HL-60/S4 (cell line): Measurements from ENCODE around the gene OR5L1.

Source experiments
- in situ Hi-C: fragments of 300-500 bp; cut with MboI; formaldehyde crosslinking; loops from 2 replicates; pipeline ENCODE4 v1.14.3; 2022; ENCODE audit warnings: low sequenced_read_pairs

OR5L1 gene

DNA sequence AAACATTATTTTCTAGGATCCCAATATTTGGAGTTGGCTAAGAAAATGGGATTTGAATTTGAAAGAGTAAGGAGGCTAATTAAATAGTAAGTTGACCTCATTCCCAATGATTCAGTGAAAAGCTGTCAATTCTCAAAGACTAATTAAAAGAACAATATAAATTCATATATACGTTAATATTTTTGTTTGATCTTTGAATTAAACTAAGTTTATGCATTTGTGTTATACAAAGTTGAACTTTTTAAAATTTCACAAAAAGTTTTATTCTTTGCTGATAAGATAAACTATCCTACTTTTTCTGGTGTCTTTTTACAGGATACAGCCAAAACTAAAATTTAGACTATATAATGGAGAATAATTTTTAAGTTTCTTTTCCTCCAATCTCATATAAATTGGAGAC lies at the start of gene OR5L1:
Gene OR5L1 (plus strand): TSS at position 301 of the 400 bp plus-strand sequence. CDS start 100 bp downstream, outside the sequence.
- in situ Hi-C loops = no loop called here

DNA sequence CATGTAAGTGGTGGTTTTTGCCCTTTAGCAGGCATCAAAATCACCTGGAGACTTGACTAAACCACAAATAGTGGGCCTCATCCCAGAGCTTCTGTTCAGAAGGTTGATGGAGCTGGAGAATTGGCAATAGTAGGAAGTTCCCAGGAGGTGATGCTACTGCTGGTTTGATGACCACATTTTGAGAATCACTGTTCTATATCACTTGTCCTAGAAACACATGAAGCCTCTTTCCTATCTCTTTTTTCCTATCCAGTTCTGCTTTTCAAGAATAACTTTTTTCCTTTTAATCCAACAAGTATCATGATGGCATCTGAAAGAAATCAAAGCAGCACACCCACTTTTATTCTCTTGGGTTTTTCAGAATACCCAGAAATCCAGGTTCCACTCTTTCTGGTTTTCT lies 38.0 kb upstream of the OR5L1 start, which contains the start of gene OR5D13:
Gene OR5D13 (plus strand): TSS at position 301 of the 400 bp plus-strand sequence. CDS start 0 bp downstream, at position 301.
- in situ Hi-C loops = no loop called here

DNA sequence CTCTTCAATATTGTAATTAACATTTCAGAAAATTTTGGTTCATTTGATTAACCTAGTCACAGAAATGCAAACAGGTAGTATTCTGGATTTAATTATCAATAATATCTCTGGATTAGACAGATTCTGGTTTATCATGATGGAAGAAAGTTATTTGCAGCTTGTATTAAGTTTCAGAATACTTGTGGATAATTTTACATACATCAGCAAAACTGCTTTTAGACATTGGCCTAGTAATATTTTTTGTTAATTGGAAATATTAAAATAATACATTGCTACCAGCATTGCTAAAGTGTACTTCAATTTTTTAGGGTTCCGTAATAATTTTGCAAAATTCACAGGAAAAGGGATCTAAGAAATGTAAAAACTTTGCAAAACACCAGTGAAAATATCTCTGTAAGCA lies 19.6 kb upstream of the OR5L1 start:
- in situ Hi-C loops = no loop called here

DNA sequence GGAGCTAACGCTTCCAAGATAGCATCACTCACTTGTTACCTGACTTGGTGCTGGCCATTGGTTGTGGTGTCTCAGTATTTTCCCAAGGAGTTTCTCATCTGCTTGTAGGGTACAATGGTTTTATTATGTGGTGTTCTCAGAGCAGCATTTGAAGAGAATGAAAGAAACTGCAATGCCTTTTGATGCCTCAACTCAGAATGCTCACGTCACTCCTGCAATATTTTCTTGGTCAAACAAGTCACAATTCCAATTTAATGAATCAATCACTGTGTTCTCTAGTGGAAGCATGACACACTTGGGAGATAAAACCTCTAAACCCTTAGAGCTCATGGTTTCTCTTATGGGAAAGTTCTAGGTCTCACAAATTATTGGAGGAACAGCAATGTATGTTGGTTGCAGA lies 17.8 kb upstream of the OR5L1 start:
- in situ Hi-C loops = no loop called here

DNA sequence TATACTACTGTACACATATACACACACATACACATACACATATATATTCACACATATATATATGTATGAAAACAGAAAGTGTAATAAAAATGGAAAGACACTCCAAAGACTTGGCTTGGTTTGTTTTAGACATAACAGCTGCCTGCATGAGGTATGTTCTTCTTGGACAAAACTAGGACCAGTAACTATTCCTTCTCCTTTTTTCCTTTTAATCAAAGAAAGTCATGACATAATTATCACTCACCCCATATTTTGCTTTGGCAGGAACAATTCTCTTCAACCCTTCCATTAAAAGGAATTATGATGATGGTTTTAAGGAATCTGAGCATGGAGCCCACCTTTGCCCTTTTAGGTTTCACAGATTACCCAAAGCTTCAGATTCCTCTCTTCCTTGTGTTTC lies 15.9 kb upstream of the OR5L1 start, which contains the start of gene OR5D14:
Gene OR5D14 (plus strand): TSS at position 301 of the 400 bp plus-strand sequence. CDS start 0 bp downstream, at position 301.
- in situ Hi-C loops = no loop called here

DNA sequence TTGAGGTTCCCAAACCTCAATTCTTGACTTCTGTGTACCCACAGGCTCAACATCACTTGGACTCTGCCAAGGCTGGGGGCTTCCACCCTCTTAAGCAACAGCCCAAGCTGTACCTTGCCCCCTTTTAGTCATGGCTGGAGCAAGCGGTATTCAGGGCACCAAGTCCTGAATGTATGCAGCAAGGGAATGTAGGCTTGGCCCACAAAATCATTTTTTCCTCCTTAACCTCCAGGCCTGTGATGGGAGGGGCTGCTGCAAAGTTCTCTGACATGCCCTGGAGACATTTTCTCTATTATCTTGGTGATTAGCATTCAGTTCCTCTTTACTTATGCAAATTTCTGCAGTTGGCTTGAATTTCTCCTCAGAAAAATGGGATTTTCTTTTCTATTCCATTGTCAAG lies 4.9 kb upstream of the OR5L1 start:
- in situ Hi-C loops = no loop called here

DNA sequence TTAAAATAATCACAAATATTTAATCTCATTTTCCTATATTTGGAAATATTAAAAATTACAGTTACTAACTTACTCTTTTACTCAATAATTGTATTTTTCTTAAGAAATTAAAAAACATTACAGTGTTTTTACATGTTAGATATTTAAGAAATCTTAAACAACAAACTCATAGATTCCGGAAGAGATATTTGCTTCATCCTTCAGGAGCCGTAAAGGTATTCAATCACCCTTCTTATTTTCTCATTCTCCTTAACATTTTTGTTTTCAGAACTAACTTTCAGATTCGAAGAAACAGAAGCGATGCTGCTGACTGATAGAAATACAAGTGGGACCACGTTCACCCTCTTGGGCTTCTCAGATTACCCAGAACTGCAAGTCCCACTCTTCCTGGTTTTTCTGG lies 8.2 kb downstream of the OR5L1 start, which contains the start of gene OR5D18:
Gene OR5D18 (plus strand): TSS at position 301 of the 400 bp plus-strand sequence. CDS start 0 bp downstream, at position 301.
- in situ Hi-C loops = no loop called here

DNA sequence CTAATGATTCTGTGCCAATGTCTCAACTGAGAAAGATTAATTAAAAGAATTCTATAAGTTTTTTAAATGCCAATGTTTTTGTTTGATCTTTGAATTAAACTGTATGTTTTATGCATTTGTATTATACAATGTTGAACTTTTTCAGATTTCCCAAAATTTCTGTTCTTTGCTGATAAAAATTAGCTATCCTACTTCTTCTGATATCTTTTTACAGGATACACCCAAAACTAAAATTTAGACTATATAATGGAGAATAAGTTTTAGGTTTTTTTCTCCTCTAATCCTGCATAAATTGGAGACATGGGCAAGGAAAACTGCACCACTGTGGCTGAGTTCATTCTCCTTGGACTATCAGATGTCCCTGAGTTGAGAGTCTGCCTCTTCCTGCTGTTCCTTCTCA lies 15.8 kb downstream of the OR5L1 start, which contains the start of gene OR5L2:
Gene OR5L2 (plus strand): TSS at position 301 of the 400 bp plus-strand sequence. CDS start 0 bp downstream, at position 301.
- in situ Hi-C loops = no loop called here

DNA sequence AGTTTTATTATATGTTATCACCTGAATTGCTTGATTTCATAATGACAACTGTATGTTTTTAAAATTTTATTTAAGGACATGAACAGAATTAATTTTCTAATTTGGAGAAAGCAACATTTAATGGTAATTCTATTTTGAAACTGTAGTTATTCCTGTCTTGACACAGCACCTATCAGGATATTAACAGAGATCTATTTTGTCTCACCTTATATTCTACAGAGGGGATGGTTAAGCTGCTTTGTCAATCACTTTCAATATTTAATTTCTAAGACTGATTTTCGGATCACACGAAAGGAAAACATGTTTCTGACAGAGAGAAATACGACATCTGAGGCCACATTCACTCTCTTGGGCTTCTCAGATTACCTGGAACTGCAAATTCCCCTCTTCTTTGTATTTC lies 27.3 kb downstream of the OR5L1 start, which contains the start of gene OR5D16:
Gene OR5D16 (plus strand): TSS at position 301 of the 400 bp plus-strand sequence. CDS start 0 bp downstream, at position 301.
- in situ Hi-C loops = no loop called here

DNA sequence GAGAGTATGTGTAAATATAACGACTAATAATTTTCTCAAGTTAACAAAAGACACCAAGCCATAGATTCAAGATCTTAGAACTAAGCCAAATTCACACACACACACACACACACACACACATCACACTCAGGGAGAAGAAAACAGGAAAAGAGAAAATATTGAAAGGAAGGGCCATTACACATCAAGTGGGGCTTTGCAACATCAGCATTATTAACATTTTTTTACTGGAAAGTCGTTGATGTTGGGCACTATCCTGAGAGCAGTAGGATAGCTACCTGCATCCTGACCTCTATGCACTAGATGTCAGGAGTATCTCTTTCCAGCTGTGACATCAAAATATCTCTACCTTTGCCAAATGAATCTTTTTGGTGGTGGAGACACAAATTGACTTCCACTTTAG lies 36.3 kb downstream of the OR5L1 start:
- in situ Hi-C loops = no loop called here

DNA sequence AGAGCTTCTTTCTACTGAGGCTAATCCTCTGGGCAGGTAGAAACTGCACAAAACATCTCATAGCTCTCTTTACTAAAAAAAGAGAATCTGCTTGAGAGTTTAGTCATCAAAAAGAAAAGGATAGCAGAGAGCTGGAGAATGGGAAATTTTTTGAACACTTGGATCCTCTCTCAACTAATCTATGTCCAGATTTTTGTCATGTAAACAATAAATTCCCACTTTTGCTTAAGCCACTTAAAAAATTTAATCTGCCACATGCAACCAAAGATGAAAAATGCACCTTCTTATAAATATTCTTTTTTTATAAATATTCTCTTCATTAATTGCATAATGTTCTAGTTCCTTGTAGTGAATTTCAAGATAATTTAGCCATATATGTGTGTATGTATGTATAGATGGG lies 37.9 kb downstream of the OR5L1 start:
- in situ Hi-C loops = no loop called here

DNA sequence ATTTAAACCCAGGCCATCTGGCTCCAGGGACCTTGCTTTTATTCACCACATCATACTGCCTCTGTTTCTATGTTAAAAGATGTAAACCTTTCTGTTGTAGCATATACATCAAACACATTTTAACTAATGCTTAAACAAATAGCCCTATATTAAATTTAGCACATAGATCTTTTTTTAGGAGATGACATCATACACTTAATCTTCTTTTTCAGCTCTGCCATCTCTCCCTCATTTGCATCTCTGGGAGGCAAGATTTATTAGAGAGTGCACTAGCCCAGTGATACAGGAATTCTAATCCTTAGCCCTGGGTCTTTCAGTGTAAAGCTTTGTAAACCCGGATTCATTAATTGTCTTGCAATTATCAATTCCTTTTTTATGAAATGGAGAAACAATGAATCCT lies 41.0 kb downstream of the OR5L1 start:
- in situ Hi-C loops = no loop called here

DNA sequence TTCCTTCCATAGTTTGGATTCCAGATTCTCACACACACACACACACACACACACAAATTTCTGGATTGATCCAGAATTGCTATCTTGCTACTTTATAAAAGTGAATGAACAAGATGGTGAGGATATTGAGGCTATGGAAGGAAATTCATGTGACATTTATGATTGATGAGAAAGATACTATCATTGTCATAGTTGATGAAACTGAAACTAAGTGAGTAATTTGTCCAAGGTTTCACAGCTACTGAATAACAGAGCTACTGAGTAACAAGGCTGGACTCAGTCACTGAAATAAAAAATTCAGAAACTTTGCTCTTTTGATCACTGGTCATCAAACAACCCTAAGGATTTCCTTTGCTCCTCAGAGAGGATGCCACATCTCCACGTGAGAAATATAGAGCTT lies 43.5 kb downstream of the OR5L1 start:
- in situ Hi-C loops = no loop called here
